Caco-2 (cell line): Measurements from ENCODE around the gene DCK. TPM values are rescaled to one million over a fixed set of nuclear protein-coding genes. Genes with fewer than 3 reads are reported as not detected.
"Not testable (repeated sequence)": the region's sequence is repeated elsewhere in the genome, so short reads cannot be mapped to it uniquely, and the experiment has no call there.

Experiments
- BruUV-seq: library from RNA; stranded (reverse); fragments of 400-500 nt; replicated peaks from 2 replicates; lab custom pipeline; 2021; lab: Mats Ljungman, UMichigan
- CTCF ChIA-PET: fragments of 300-600 bp; sonication (Branson Sonifier 250); formaldehyde crosslinking; loops from one replicate; lab custom pipeline; 2022; ENCODE audit warnings: antibody characterized with exemption; lab: Charles Lee
- POLR2A ChIA-PET: fragments of 300-600 bp; sonication (Branson Sonifier 250); formaldehyde crosslinking; loops from one replicate; lab custom pipeline; 2022; ENCODE audit warnings: antibody characterized with exemption; lab: Charles Lee
- DNase-seq, 2 experiments: peaks; one replicate each; pipeline versions ENCODE4 v3.0.0 to v3.0.0-alpha.2; 2020 to 2022
- H3K27me3 ChIP-seq: replicated peaks from 2 replicates; pipeline ENCODE4 v1.6.0; 2011; ENCODE audit warnings: low read length; ENCODE audit not compliant: control insufficient read depth, insufficient read depth
- H3K36me3 ChIP-seq: 2 replicates; pipeline ENCODE4 v1.5.1; 2011; ENCODE audit warnings: low read length; ENCODE audit not compliant: control insufficient read depth, insufficient read depth
- H3K4me1 ChIP-seq: fragments of 250-450 bp; sonication (Bioruptor Pico); 2 replicates; pipeline ENCODE4 v1.5.1; 2020; ENCODE audit warnings: mild to moderate bottlenecking
- H3K4me3 ChIP-seq: 2 replicates; pipeline ENCODE4 v1.5.1; 2011; ENCODE audit warnings: low read depth, mild to moderate bottlenecking, control low read depth, low read length
- H3K9me3 ChIP-seq: fragments of 250-450 bp; sonication (Bioruptor Pico); 2 replicates; pipeline ENCODE4 v1.5.1; 2020; ENCODE audit warnings: mild to moderate bottlenecking, moderate library complexity
- H3K27ac Mint-ChIP-seq: one replicate; pipeline ENCODE4 v1.8.0; 2022; ENCODE audit warnings: mixed read lengths; ENCODE audit not compliant: unreplicated experiment
- H3K27me3 Mint-ChIP-seq: one replicate; pipeline ENCODE4 v1.8.0; 2022; ENCODE audit warnings: mixed read lengths; ENCODE audit not compliant: insufficient read depth, unreplicated experiment
- H3K36me3 Mint-ChIP-seq: one replicate; pipeline ENCODE4 v1.8.0; 2022; ENCODE audit warnings: mild to moderate bottlenecking, mixed read lengths; ENCODE audit not compliant: insufficient read depth, unreplicated experiment
- H3K4me1 Mint-ChIP-seq: one replicate; pipeline ENCODE4 v1.8.0; 2022; ENCODE audit warnings: low read depth, mixed read lengths; ENCODE audit not compliant: unreplicated experiment
- H3K4me3 Mint-ChIP-seq: one replicate; pipeline ENCODE4 v1.8.0; 2022; ENCODE audit warnings: mild to moderate bottlenecking, moderate library complexity, mixed read lengths; ENCODE audit not compliant: unreplicated experiment
- H3K9me3 Mint-ChIP-seq: one replicate; pipeline ENCODE4 v1.8.0; 2022; ENCODE audit warnings: mixed read lengths; ENCODE audit not compliant: unreplicated experiment
- CTCF ChIP-seq, 2 experiments: fragments of 200-600 bp in 1 of 2; IDR thresholded peaks; 1 replicate in 1 of 2; 2 replicates in 1 of 2; pipeline versions ENCODE4 v1.5.1 to v1.8.0; 2011 to 2022; ENCODE audit warnings: antibody characterized with exemption in 1 of 2, control low read depth in 1 of 2, inconsistent platforms in 1 of 2, low read depth in 1 of 2, low read length in 1 of 2, mild to moderate bottlenecking in 1 of 2, moderate library complexity in 1 of 2; ENCODE audit not compliant: insufficient read depth in 1 of 2, severe bottlenecking in 1 of 2, unreplicated experiment in 1 of 2
- intact Hi-C: fragments of 100-400 bp; cut with micrococcal nuclease; formaldehyde crosslinking; loops from one replicate; pipeline ENCODE4 v1.10.0; 2022; ENCODE audit not compliant: unreplicated experiment
- total RNA-seq: library from RNA; stranded (reverse); gene quantifications from 2 replicates; pipeline ENCODE4 v1.2.3, GENCODE V29; 2022

DCK gene
- total RNA-seq, 1 experiment from 2014 or later, result 19.6 TPM

DNA sequence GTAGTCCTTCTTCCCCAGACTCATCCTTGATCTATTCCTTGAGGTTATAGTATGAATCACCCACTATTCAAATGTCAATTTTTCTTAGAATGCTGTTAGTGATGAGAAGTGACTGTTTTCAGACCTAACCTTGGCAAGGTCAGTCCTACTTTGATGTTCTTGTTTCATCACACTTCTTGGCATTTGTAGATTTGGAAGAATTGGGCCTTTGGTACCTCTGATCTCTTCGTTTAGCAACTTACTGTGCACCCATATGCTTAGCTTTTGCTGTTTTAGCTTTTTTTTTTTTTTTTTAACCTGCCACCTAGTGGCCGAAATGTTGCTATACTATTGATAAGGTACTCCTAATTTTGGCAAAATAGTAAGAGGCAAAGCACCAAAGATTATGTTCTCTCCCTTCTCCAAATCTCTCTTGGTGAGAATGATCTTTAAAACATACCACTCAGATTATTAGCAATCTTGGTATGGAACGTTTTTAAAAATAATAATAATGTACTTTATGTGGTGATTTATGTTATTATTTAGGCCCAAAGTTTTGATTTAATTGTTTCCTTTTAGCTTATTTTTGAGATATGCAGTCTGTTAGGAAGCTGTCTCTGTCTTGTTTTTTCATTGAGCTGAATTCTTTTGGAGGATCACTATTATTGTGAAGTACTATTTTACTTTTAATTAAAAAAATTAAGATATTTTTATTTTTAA, 16.6 kb downstream of the DCK start:
- no peaks in the 10 kb centered on the region for H3K27me3 Mint-ChIP-seq
- POLR2A ChIA-PET, result interaction anchor here (0.6 to 1.0 kb wide), 6 partner anchors 15 to 175 kb away, joined by 3 to 22 read pairs (median 5); partner anchors contain the start of genes DCK and GRSF1
- BruUV-seq, result no TSS peak

DNA sequence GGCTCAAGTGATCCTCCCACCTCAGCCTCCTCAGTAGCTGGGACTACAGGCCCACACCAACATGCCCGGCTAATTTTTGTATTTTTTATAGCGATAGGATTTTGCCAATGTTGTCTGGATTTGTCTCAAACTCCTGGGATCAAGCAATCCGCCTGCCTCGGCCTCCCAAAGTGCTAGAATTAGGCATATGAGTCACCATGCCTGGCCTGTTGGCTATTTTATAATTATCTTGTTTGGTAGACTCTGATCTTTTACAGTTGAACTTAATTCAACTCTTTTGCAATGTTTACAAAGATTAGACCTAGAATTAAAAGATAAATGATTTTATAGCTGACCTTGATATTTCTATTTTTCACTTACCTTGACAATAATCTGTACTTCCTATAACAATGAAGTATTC, 18.0 kb downstream of the DCK start:
- Mint-ChIP-seq H3K27me3 (no peaks in the 10 kb centered on the region), H3K4me3 (no peak overlapping the region), H3K27ac (no peak overlapping the region), H3K4me1 (no peaks in the 10 kb centered on the region), H3K36me3 (peaks cover 4% of the 10 kb centered on the region), H3K9me3 (no peaks in the 10 kb centered on the region)
- H3K36me3 ChIP-seq, result no peaks in the 10 kb centered on the region; the same call in 1 of the 2 replicates
- no peak for TF ChIP-seq CTCF (IDR thresholded peaks at IDR 0.05; ENCODE audit: insufficient read depth in 1 of 2, low read depth in 1 of 2, low read length in 1 of 2, severe bottlenecking in 1 of 2, unreplicated experiment in 1 of 2)
- no peak overlapping the region for H3K4me3 ChIP-seq
- no peak for DNase-seq
- intact Hi-C loops, result loop anchor here (2.0 to 5.0 kb wide), 3 partner anchors 17 to 359 kb away; partner anchors contain the start of gene GRSF1
- no peaks in the 10 kb centered on the region for H3K9me3 ChIP-seq
- no TSS peak for BruUV-seq
- ChIA-PET POLR2A (no interaction called here), CTCF (no interaction called here)
- no peaks in the 10 kb centered on the region for H3K27me3 ChIP-seq
- H3K4me1 ChIP-seq, result no peaks in the 10 kb centered on the region

More for the DNA sequence above, 16.6 kb downstream of the DCK start:
- no peak overlapping the region for H3K4me3 Mint-ChIP-seq
- intact Hi-C loops, result loop anchor here (2.0 to 5.0 kb wide), 4 partner anchors 15 to 357 kb away; partner anchors contain the start of genes GRSF1 and MOB1B
- H3K4me1 ChIP-seq, result no peaks in the 10 kb centered on the region
- H3K27ac Mint-ChIP-seq, result no peak overlapping the region
- CTCF ChIA-PET, result interaction anchor here (0.5 to 1.6 kb wide), 23 partner anchors 10 to 416 kb away, joined by 3 to 26 read pairs (median 4); partner anchors contain the start of genes DCK and MOB1B
- no peaks in the 10 kb centered on the region for H3K27me3 ChIP-seq
- peaks cover 4% of the 10 kb centered on the region for H3K36me3 Mint-ChIP-seq
- no peaks in the 10 kb centered on the region; the same call in 1 of the 2 replicates for H3K36me3 ChIP-seq
- H3K9me3 Mint-ChIP-seq, result no peaks in the 10 kb centered on the region
- H3K9me3 ChIP-seq, result no peaks in the 10 kb centered on the region
- no peak overlapping the region for H3K4me3 ChIP-seq
- peak in 1 of 2 experiments; percentile 43 for DNase-seq
- H3K4me1 Mint-ChIP-seq, result no peaks in the 10 kb centered on the region
- peak; percentile 53 to 68 for TF ChIP-seq CTCF (IDR thresholded peaks at IDR 0.05; ENCODE audit: insufficient read depth in 1 of 2, low read depth in 1 of 2, low read length in 1 of 2, severe bottlenecking in 1 of 2, unreplicated experiment in 1 of 2)

DNA sequence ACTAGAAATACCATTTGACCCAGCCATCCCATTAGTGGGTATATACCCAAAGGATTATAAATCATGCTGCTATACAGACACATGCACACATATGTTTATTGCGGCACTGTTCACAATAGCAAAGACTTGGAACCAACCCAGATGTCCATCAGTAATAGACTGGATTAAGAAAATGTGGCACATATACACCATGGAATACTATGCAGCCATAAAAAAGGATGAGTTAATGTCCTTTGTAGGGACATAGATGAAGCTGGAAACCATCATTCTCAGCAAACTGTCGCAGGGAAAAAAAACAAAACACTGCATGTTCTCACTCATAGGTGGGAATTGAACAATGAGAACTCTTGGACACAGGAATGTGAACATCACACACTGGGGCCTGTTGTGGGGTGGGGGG, 23.9 kb downstream of the DCK start:
- H3K4me1 Mint-ChIP-seq, H3K9me3 Mint-ChIP-seq, POLR2A ChIA-PET, H3K9me3 ChIP-seq, DNase-seq, H3K27me3 ChIP-seq, H3K4me1 ChIP-seq, H3K36me3 Mint-ChIP-seq, H3K4me3 ChIP-seq, intact Hi-C loops, H3K4me3 Mint-ChIP-seq, H3K36me3 ChIP-seq, H3K27ac Mint-ChIP-seq, H3K27me3 Mint-ChIP-seq, CTCF ChIA-PET, BruUV-seq: not testable (repeated sequence)
